Skeletal muscle cell (primary cell): ENCODE measurements around the gene MUC5B.

Source experiments
- DNase-seq: peaks from one replicate; pipeline ENCODE4 v3.0.0-alpha.2; 2010; ENCODE audit warnings: low read depth
- H3K4me3 ChIP-seq: 2 replicates; pipeline ENCODE4 v1.5.1; 2011; ENCODE audit warnings: low read depth, mild to moderate bottlenecking, control low read depth, low read length, moderate library complexity

Gene MUC5B

GRCh38 chr11:1276866-1277615 is 54.2 kb downstream of the MUC5B start:
- DNase-seq, result no peak
- no peak overlapping the region for H3K4me3 ChIP-seq

- no peak overlapping the region for H3K4me3 ChIP-seq
- no peak for DNase-seq
Observed at GRCh38 chr11:1277936-1278512, 55.2 kb downstream of the MUC5B start.

GRCh38 chr11:1278766-1279673 is 56.2 kb downstream of the MUC5B start:
- no peak overlapping the region for H3K4me3 ChIP-seq
- DNase-seq, result no peak

- no peak for DNase-seq
- no peak overlapping the region for H3K4me3 ChIP-seq
Observed at GRCh38 chr11:1279674-1280055, 56.8 kb downstream of the MUC5B start.

- no peak for DNase-seq
- H3K4me3 ChIP-seq, result no peak overlapping the region
Observed at GRCh38 chr11:1280116-1281035, 57.5 kb downstream of the MUC5B start.

GRCh38 chr11:1281326-1281973 is 58.6 kb downstream of the MUC5B start:
- DNase-seq, result no peak
- H3K4me3 ChIP-seq, result no peak overlapping the region

- H3K4me3 ChIP-seq, result no peak overlapping the region
- DNase-seq, result no peak
Observed at GRCh38 chr11:1281974-1282365, 59.1 kb downstream of the MUC5B start.

GRCh38 chr11:1283091-1283511 is 60.2 kb downstream of the MUC5B start:
- no peak for DNase-seq
- no peak overlapping the region for H3K4me3 ChIP-seq

GRCh38 chr11:1283906-1284305 is 61.0 kb downstream of the MUC5B start:
- DNase-seq, result no peak
- no peak overlapping the region for H3K4me3 ChIP-seq

- H3K4me3 ChIP-seq, result no peak overlapping the region
- DNase-seq, result no peak
Observed at GRCh38 chr11:1285316-1285744, 62.5 kb downstream of the MUC5B start.

GRCh38 chr11:1285876-1286275 is 63.0 kb downstream of the MUC5B start:
- H3K4me3 ChIP-seq, result no peak overlapping the region
- no peak for DNase-seq

- no peak for DNase-seq
- no peak overlapping the region for H3K4me3 ChIP-seq
Observed at GRCh38 chr11:1287928-1288327, 65.1 kb downstream of the MUC5B start.

- no peak for DNase-seq
Observed at GRCh38 chr11:1288426-1289151, 65.7 kb downstream of the MUC5B start.

GRCh38 chr11:1289211-1289935 is 66.5 kb downstream of the MUC5B start:
- H3K4me3 ChIP-seq, result no peak overlapping the region
- no peak for DNase-seq

More at GRCh38 chr11:1288426-1289151, 65.7 kb downstream of the MUC5B start:
- H3K4me3 ChIP-seq, result no peak overlapping the region

- DNase-seq, result no peak
- H3K4me3 ChIP-seq, result no peak overlapping the region
Observed at GRCh38 chr11:1290052-1291040, 67.5 kb downstream of the MUC5B start.

- no peak overlapping the region for H3K4me3 ChIP-seq
- no peak for DNase-seq
Observed at GRCh38 chr11:1291295-1292017, 68.6 kb downstream of the MUC5B start.
